OCI-M2 (cell line): ENCODE data around the gene MDH1B.

Experiments used
- DNase-seq: peaks from one replicate; lab custom pipeline; 2025; ENCODE audit not compliant: unreplicated experiment; lab: John Stamatoyannopoulos, UW

MDH1B gene

DNA sequence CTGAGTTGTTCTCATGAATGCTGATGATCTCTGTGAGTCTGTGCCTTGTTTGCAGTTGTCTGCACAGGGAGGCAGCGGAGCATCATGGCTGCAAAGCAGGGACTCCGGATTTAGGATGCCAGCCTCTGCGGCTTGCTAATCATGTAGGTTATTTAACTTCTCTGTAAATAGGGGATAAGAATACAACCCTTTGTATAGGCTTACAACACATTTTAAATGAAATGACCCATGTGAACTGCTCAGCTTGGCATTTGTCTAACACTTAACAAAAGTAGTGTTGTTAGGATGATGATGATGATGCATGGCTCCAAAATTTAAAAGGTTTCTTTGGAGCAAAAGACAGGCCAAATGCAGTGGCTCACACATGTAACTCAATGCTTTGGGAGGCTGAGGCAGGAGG is 66.3 kb downstream of the MDH1B start:
- no peak for DNase-seq

DNA sequence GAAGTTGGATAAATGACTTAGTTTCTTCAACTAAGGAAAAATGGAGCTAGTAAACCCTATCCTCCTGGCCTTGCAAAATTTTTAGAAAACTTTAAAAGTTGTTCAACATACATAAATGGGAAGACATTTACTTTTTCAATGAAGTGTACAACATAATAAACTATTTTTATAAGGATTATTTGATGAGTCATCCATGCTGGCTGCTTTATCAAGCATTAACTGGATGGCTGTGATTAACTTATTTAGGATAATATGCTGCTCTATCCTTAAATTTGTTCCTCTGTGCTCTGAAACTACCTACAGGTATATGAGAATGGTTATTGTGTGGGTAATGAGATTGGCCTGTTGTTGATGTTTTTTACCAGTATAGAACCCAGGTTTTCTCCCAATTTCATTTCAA is 68.2 kb downstream of the MDH1B start:
- DNase-seq = no peak

DNA sequence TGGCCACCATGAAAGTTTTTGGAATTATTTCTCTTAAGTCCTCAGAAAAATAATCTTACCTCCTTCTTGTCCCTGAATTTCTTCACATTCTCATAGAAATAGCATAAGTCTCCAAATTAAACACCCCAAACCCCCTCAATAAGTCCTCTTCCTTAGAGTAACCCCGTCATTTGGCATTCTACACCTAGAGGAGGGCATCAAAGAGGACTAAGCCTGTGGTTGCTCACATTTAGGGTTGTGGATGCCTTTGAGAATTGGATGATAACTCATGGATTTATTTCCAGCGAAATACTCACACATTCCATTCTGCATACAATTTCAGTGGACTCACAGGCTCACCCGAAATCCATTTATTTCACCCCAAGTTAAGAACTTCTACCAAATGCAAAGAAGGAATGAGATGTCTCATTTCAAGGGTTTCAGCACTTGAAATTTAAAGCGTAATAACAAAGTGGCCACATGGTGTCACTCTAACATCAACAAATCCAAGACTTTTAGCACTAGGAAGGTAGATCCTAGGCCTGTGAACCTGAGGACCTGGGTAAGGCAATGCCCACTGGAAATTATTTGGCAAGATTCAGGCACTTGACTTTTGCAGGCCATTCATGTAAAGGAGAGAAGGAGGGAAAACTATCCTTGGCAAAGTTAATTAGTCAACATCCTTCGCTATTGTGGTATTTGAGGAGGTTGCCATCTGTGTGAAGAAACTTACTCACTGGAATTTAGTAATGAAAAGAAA is 71.6 kb downstream of the MDH1B start:
- DNase-seq = peak; percentile 25

DNA sequence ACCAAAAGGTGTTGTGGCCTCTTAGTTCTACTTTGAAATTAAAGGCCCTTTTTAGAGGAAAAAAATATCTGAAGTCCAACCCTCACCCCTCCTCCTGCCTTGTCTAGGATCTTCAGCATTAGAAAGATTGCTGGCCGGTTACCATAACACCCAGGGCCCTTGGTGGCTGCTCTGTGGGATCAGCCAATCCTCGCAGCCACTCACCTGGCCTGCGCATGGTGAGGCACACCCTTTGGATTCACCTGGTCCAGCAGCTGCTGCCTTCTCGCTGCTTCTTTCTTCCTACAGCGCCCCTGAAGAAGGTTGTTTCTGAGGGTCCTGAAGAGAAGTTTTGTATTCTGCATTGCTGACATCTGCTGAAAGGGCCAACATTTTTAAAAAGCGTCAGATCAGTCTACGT is 72.2 kb downstream of the MDH1B start:
- DNase-seq = no peak

DNA sequence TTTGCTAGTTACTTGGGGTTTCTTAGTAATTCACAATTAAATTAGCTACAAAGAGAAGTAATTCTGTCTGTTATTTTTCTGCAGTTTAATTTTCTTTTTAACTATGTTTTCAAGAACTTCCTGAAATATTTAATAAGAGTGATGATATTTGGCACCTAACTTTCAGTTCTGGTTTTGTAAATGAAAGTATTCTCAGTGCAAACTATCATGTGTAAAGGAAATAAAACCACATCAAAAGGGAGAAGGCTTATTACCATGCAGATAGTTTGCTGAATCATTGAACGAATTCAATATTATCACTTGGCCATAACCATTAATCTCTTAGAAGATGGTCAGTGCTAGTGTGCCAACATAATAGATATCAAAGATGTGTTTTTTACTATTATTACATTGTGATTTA is 76.1 kb downstream of the MDH1B start:
- DNase-seq = no peak

DNA sequence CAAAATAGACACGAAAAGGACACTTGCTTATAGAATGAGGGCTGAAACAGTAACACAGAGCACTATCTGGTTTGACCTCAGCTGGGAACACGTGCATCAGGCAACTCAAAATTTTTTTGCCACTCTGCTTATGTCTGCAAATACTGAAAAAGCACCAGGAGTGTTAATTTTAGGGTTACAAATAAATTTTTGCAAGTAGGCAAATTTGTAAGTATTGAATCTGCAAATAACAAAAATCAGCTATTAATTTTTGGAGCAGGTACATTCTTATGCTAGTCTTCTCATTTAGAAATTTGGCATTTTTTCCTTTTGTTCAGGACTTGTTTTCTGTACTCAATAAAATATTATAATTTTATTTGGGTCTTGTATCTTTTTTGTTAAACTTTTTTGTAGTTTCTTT is 76.7 kb downstream of the MDH1B start:
- no peak for DNase-seq
